Psoas muscle (tissue), 8 donors: ENCODE results near the gene PLSCR1. TPM values are rescaled to one million over a fixed set of nuclear protein-coding genes. Genes with fewer than 3 reads are reported as not detected.

ENCODE experiments used
- ATAC-seq, 4 donors: fragments of 200-7000 bp; cut with Tn5 transposase; one replicate each; pipeline ENCODE4 v1.9.1; 2020; ENCODE audit warnings: moderate library complexity in 3 of 4, mild to moderate bottlenecking in 2 of 4
- DNase-seq, 2 donors: peaks; one replicate each; pipeline ENCODE4 v3.0.0-alpha.2; 2020
- H3K27ac ChIP-seq: fragments of 200-600 bp; one replicate; pipeline ENCODE4 v1.8.0; 2022
- H3K27me3 ChIP-seq, 3 donors: fragments of 200-600 bp in 1 of 3; one replicate each; pipeline versions ENCODE4 v1.6.1 to v1.8.0; 2013 to 2022; ENCODE audit warnings: low read length in 2 of 3, mild to moderate bottlenecking in 2 of 3, moderate library complexity in 1 of 3; ENCODE audit not compliant: insufficient read depth in 3 of 3
- H3K36me3 ChIP-seq, 2 donors: fragments of 200-600 bp in 1 of 2; one replicate each; pipeline versions ENCODE4 v1.6.1 to v1.8.0; 2013 to 2022; ENCODE audit warnings: low read depth in 1 of 2, mild to moderate bottlenecking in 1 of 2, moderate library complexity in 1 of 2; ENCODE audit not compliant: insufficient read depth in 1 of 2
- H3K4me1 ChIP-seq: fragments of 200-600 bp; one replicate; pipeline ENCODE4 v1.8.0; 2022
- H3K4me3 ChIP-seq: fragments of 200-600 bp; one replicate; pipeline ENCODE4 v1.8.0; 2022; ENCODE audit warnings: mild to moderate bottlenecking
- H3K9me3 ChIP-seq: fragments of 200-600 bp; one replicate; pipeline ENCODE4 v1.8.0; 2022
- CTCF ChIP-seq: fragments of 200-600 bp; IDR thresholded peaks from one replicate; pipeline ENCODE4 v1.8.0; 2022; ENCODE audit warnings: antibody characterized with exemption
- WGBS, 3 donors: extraction: QIAGEN DNeasy Blood & Tissue Kit; methylation state at CpG; one replicate each; pipeline versions ENCODE4 v1.1.6 to v1.1.7; 2013; 5-methylcytosine and 5-hydroxymethylcytosine counted together
- intact Hi-C, 2 donors: fragments of 100-400 bp; cut with DNase I; formaldehyde crosslinking; loops; one replicate each; pipeline versions ENCODE4 v1.11.0 to v1.14.2; 2022
- polyA plus RNA-seq, 3 donors: library from polyadenylated mRNA; stranded (reverse); fragments of 200-250 nt; gene quantifications; one replicate each; pipeline ENCODE4 v1.2.3, GENCODE V29; 2013
- total RNA-seq, 4 donors: library from RNA; stranded (reverse); fragmentation: NEBNext Ultra II Directional in 2 of 4; extraction: Animal tissue kit (Norgen Biotek cat#: 25700) in 2 of 4; gene quantifications; one replicate each; pipeline versions ENCODE4 v1.2.1 to v1.2.4, GENCODE V29; 2021 to 2023
- donor health status: healthy with polysubstance abuse.
- donor health status: DM: no; HTN: no; CAD: no; lungs with moderate emphysema.
- donor health status: Bipolar disorder and iron deficiency.
- donor health status: healthy.
- donor health status: DM: yes; HTN: yes; CAD: no.
- donor health status: DM: no; HTN: no; CAD: no.
- donor health status: DM: no; HTN: no; CAD: no.
- donor health status: DM: yes; HTN: yes; CAD: no.

Gene PLSCR1
- total and polyA plus RNA-seq, 7 donors = 7.1 to 31.0 (median 13.1) TPM

GRCh38 chr3:146537603-146538002 lies 6.8 kb downstream of the PLSCR1 start:
- 68 to 82% (median 69%) methylated on average over 3 of the region's 3 CpGs for WGBS, 3 donors
- Histone ChIP-seq H3K9me3 (no peaks in the 10 kb centered on the region), H3K27me3 (no peaks in the 10 kb centered on the region), H3K4me3 (no peak overlapping the region), H3K27ac (no peak overlapping the region), H3K36me3 (peaks cover 0 to 3% of the 10 kb centered on the region in 2 donors), H3K4me1 (peaks cover 5% of the 10 kb centered on the region)
- no peak for DNase-seq
- no peak for ATAC-seq
- intact Hi-C loops = no loop called here
- TF ChIP-seq CTCF = no peak

GRCh38 chr3:146536681-146537080 lies 7.7 kb downstream of the PLSCR1 start:
- intact Hi-C loops = no loop called here
- H3K36me3 ChIP-seq = peaks cover 0 to 6% of the 10 kb centered on the region in 2 donors
- H3K27ac ChIP-seq = peak overlapping the region; percentile 12
- peaks cover 5% of the 10 kb centered on the region for H3K4me1 ChIP-seq
- DNase-seq = no peak
- H3K4me3 ChIP-seq = no peak overlapping the region
- no peaks in the 10 kb centered on the region for H3K9me3 ChIP-seq
- H3K27me3 ChIP-seq = no peaks in the 10 kb centered on the region
- no peak for ATAC-seq
- TF ChIP-seq CTCF = no peak

- no peak overlapping the region for H3K27ac ChIP-seq
- ATAC-seq = no peak
- intact Hi-C loops = no loop called here
- no peaks in the 10 kb centered on the region for H3K9me3 ChIP-seq
- peaks cover 0 to 6% of the 10 kb centered on the region in 2 donors for H3K36me3 ChIP-seq
- H3K27me3 ChIP-seq = no peaks in the 10 kb centered on the region
- 68 to 81% (median 74%) methylated on average over 2 of the region's 2 CpGs for WGBS, 3 donors
- no peak for TF ChIP-seq CTCF
- DNase-seq = no peak
- H3K4me3 ChIP-seq = no peak overlapping the region
- H3K4me1 ChIP-seq = no peaks in the 10 kb centered on the region
Measured at GRCh38 chr3:146532406-146532805, 12.0 kb downstream of the PLSCR1 start.

- DNase-seq = no peak
- WGBS, 3 donors = 55 to 57% (median 56%) methylated on average over 2 of the region's 2 CpGs
- no peak for TF ChIP-seq CTCF
- peaks cover 0 to 15% of the 10 kb centered on the region in 2 donors for H3K36me3 ChIP-seq
- H3K4me3 ChIP-seq = no peak overlapping the region
- no peaks in the 10 kb centered on the region for H3K4me1 ChIP-seq
- no peaks in the 10 kb centered on the region for H3K27me3 ChIP-seq
- no peaks in the 10 kb centered on the region for H3K9me3 ChIP-seq
- intact Hi-C loops = no loop called here
- no peak for ATAC-seq
- H3K27ac ChIP-seq = no peak overlapping the region
Measured at GRCh38 chr3:146530609-146531008, 13.8 kb downstream of the PLSCR1 start.

- DNase-seq = no peak
- Histone ChIP-seq H3K36me3 (peaks cover 0 to 16% of the 10 kb centered on the region in 2 donors), H3K27ac (no peak overlapping the region), H3K4me1 (no peaks in the 10 kb centered on the region), H3K9me3 (no peaks in the 10 kb centered on the region), H3K27me3 (no peaks in the 10 kb centered on the region), H3K4me3 (no peak overlapping the region)
- no peak for TF ChIP-seq CTCF
- intact Hi-C loops = no loop called here
- 76 to 78% (median 78%) methylated on average over 2 of the region's 2 CpGs for WGBS, 3 donors
- ATAC-seq = no peak
Measured at GRCh38 chr3:146529021-146529420, 15.4 kb downstream of the PLSCR1 start.
